Ishikawa (cell line): ENCODE measurements around the gene PRPF31.

Experiments used
- CEBPB ChIP-seq: IDR thresholded peaks from 2 replicates; pipeline ENCODE4 v1.6.1; 2012
- CREB1 ChIP-seq: IDR thresholded peaks from 2 replicates; pipeline ENCODE4 v1.6.1; 2012; ENCODE audit warnings: low read depth
- EGR1 ChIP-seq: IDR thresholded peaks from 2 replicates; pipeline ENCODE4 v1.6.1; 2012
- EP300 ChIP-seq: IDR thresholded peaks from 2 replicates; pipeline ENCODE4 v1.6.1; 2012; ENCODE audit warnings: borderline replicate concordance
- FOXM1 ChIP-seq: IDR thresholded peaks from 2 replicates; pipeline ENCODE4 v1.6.1; 2012; ENCODE audit warnings: low read depth, borderline replicate concordance
- NFIC ChIP-seq: IDR thresholded peaks from 2 replicates; pipeline ENCODE4 v1.6.1; 2012
- RAD21 ChIP-seq: IDR thresholded peaks from 2 replicates; pipeline ENCODE4 v1.6.1; 2012; ENCODE audit warnings: low read depth
- TAF1 ChIP-seq: IDR thresholded peaks from 2 replicates; pipeline ENCODE4 v1.6.1; 2012; ENCODE audit warnings: low read depth, mild to moderate bottlenecking
- TCF12 ChIP-seq: IDR thresholded peaks from 2 replicates; pipeline ENCODE4 v1.6.1; 2012; ENCODE audit warnings: low read depth
- TEAD4 ChIP-seq: IDR thresholded peaks from 2 replicates; pipeline ENCODE4 v1.6.1; 2012
- YY1 ChIP-seq: IDR thresholded peaks from 2 replicates; pipeline ENCODE4 v1.6.1; 2012; ENCODE audit warnings: low read depth
- ZBTB7A ChIP-seq: IDR thresholded peaks from 2 replicates; pipeline ENCODE4 v1.6.1; 2012; ENCODE audit warnings: low read depth
- TF ChIP-seq, protein P1 (sequence below): IDR thresholded peaks from 2 replicates; pipeline ENCODE4 v1.6.1; 2012; ENCODE audit warnings: low read depth, mild to moderate bottlenecking
- TF ChIP-seq, protein P2 (sequence below): IDR thresholded peaks from 2 replicates; pipeline ENCODE4 v1.6.1; 2012
- TF ChIP-seq, protein P3 (sequence below): IDR thresholded peaks from 2 replicates; pipeline ENCODE4 v1.6.1; 2012

PRPF31 gene

DNA sequence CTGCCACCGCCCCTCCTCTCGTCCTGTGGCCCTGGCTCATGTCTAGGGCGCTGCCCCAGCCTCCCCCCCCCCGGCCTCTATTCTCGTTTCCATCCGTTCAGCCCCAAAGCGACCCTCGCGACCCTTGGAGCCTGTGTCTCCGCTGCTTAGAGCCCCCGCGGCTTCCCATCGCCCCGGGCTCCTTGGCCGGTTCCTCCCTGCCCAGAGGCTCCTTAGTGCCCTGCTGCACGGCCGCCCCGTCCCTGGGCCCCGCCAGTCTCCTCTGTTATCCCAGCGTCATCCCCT lies 12.8 kb downstream of the PRPF31 start:
- no peak for TF ChIP-seq CREB1
- no peak for TF ChIP-seq FOXM1
- TF ChIP-seq EGR1 = no peak
- no peak for TF ChIP-seq YY1
- TF ChIP-seq TAF1 = no peak
- no peak for TF ChIP-seq NFIC
- TF ChIP-seq CEBPB = no peak
- TF ChIP-seq ZBTB7A = no peak
- no peak for TF ChIP-seq TCF12
- TF ChIP-seq, protein P1, sequence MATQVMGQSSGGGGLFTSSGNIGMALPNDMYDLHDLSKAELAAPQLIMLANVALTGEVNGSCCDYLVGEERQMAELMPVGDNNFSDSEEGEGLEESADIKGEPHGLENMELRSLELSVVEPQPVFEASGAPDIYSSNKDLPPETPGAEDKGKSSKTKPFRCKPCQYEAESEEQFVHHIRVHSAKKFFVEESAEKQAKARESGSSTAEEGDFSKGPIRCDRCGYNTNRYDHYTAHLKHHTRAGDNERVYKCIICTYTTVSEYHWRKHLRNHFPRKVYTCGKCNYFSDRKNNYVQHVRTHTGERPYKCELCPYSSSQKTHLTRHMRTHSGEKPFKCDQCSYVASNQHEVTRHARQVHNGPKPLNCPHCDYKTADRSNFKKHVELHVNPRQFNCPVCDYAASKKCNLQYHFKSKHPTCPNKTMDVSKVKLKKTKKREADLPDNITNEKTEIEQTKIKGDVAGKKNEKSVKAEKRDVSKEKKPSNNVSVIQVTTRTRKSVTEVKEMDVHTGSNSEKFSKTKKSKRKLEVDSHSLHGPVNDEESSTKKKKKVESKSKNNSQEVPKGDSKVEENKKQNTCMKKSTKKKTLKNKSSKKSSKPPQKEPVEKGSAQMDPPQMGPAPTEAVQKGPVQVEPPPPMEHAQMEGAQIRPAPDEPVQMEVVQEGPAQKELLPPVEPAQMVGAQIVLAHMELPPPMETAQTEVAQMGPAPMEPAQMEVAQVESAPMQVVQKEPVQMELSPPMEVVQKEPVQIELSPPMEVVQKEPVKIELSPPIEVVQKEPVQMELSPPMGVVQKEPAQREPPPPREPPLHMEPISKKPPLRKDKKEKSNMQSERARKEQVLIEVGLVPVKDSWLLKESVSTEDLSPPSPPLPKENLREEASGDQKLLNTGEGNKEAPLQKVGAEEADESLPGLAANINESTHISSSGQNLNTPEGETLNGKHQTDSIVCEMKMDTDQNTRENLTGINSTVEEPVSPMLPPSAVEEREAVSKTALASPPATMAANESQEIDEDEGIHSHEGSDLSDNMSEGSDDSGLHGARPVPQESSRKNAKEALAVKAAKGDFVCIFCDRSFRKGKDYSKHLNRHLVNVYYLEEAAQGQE = no peak
- no peak for TF ChIP-seq TEAD4
- TF ChIP-seq, protein P2, sequence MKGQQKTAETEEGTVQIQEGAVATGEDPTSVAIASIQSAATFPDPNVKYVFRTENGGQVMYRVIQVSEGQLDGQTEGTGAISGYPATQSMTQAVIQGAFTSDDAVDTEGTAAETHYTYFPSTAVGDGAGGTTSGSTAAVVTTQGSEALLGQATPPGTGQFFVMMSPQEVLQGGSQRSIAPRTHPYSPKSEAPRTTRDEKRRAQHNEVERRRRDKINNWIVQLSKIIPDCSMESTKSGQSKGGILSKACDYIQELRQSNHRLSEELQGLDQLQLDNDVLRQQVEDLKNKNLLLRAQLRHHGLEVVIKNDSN = no peak
- TF ChIP-seq EP300 = no peak
- TF ChIP-seq, protein P3, sequence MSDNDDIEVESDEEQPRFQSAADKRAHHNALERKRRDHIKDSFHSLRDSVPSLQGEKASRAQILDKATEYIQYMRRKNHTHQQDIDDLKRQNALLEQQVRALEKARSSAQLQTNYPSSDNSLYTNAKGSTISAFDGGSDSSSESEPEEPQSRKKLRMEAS = no peak
- no peak for TF ChIP-seq RAD21

DNA sequence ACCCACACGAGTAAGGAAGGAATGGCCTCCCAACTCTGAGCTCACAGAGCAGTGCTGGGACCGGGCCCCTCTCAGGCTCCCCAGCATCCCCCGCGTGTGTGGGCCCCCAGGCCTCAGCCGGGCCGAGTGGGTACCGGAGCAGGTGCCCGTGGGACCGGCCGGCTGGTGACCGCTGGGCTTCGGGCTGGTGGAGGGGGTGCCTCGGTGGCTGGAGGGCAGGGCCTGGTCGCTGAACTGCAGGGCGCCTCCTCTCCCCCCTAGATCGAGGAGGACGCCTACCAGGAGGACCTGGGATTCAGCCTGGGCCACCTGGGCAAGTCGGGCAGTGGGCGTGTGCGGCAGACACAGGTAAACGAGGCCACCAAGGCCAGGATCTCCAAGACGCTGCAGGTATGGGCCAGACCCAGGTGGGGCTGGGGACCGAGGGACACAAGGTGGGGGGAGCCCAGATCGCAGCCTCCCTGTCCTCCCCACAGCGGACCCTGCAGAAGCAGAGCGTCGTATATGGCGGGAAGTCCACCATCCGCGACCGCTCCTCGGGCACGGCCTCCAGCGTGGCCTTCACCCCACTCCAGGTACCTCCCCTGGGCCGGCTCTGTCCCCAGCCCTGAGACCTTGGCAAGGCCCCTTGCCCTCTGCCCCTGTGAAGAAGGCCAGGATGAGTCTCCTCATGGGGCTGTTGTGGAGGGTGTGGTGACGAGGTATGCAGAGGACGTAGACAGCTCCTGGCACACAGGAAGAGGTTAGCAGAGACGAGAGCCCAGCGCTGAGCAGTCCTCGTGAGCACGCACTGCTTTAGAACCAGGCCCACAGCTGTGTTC lies 13.5 kb downstream of the PRPF31 start:
- no peak for TF ChIP-seq YY1
- TF ChIP-seq EGR1 = no peak
- TF ChIP-seq CREB1 = no peak
- TF ChIP-seq TEAD4 = no peak
- no peak for TF ChIP-seq ZBTB7A
- TF ChIP-seq RAD21 = no peak
- TF ChIP-seq FOXM1 = no peak
- TF ChIP-seq, protein P3 = no peak
- TF ChIP-seq, protein P1 = no peak
- no peak for TF ChIP-seq NFIC

DNA sequence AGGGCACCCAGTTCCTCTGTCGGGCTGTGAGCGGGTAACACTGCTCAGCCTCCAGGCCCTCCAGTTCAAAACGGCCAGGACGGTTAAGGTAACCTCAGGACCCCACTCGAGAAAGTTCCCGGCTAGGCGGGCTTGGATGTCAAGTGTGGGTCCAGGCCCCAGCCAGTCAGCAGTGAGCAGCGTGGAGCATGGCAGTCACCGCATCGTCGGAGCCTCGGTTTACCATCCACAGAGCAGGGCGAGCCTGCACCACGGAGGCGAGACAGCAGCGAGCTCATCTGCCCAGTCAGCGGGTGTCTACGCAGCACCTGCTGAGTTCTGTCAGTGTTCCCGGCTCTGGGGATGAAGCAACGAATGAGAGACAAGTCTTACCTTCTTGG lies 14.1 kb downstream of the PRPF31 start:
- TF ChIP-seq TEAD4 = no peak
- no peak for TF ChIP-seq TAF1
- no peak for TF ChIP-seq EP300
- TF ChIP-seq RAD21 = no peak
- no peak for TF ChIP-seq EGR1
- TF ChIP-seq, protein P2 = no peak
- TF ChIP-seq TCF12 = no peak
- no peak for TF ChIP-seq CEBPB
- TF ChIP-seq YY1 = no peak
- no peak for TF ChIP-seq FOXM1
- TF ChIP-seq, protein P3 = no peak

DNA sequence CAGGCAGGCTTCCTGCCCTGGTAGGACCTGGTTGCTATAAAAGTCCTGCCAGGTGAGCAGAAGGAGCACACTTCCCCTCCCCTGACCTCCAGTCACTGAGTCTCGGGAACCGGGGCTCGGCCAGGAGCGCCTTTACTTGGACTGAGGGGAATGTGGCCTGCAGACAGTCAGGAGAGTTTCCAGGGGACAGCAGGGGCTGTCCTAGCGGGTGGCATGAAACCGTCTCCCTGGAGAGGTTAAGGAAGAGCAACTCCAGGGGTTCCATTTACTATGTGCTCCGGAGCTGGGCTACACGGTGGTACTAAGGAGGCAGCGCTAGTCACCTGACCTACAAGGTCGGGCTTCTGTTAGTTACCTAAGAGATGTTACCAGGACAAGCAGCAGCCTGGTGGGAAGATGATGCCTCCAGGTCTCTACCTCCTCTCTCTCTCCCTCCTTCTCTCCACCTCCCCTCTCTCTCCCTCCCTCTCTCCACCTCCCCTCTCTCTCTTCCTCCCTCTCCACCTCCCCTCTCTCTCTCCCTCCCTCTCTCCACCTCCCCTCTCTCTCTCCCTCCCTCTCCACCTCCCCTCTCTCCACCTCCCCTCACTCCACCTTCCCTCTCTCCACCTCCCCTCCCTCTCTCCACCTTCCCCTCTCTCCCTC lies 17.9 kb downstream of the PRPF31 start:
- TF ChIP-seq CEBPB (no peak), TEAD4 (no peak), TAF1 (no peak), EP300 (no peak), RAD21 (no peak), FOXM1 (no peak), YY1 (no peak), EGR1 (no peak), ZBTB7A (no peak)
- TF ChIP-seq, protein P3 = no peak
- TF ChIP-seq, protein P2 = no peak
- TF ChIP-seq, protein P1 = no peak
